ENCODE measurements around the gene TGFBRAP1. TPM values are rescaled to one million over a fixed set of nuclear protein-coding genes. Genes with fewer than 3 reads are reported as not detected.

Gene TGFBRAP1
- total and polyA plus RNA-seq, 9 of the 15 experiments (the other 6 are each of a cell fraction or from before 2014, with no cell fraction given): 3.7 to 18.0 (median 11.0) TPM

DNA sequence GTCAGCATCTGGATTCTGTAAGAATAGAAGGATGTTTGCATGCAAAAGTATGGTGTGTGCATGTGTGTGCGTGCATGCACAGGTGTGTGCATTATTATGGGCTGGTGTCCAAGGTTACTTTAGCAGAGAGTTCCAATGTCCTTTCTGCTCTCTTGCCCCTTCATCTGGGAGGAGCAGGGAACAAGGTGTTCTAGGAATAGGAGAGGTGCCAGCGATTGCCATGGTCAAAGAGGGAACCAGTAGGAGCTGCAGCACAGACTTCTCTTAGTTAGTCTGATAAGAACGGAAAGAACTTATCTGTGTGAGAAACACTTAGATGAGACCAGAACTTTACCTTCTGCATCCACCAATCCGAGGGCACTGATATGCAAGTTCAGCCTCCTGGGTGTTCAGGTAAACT lies 79.6 kb downstream of the TGFBRAP1 start:
- no peak for FAIRE-seq
- TF ChIP-seq MCM3 (IDR thresholded peaks at IDR 0.05) (no peak), CHD7 (IDR thresholded peaks at IDR 0.05; ENCODE audit: low read depth, low read length) (no peak), PTTG1 (tag; IDR thresholded peaks at IDR 0.05; ENCODE audit: low read depth) (no peak), THRB (CRISPR knock-in tag; conservative IDR thresholded peaks at IDR 0.05) (no peak), ZNF445 (CRISPR knock-in tag; IDR thresholded peaks at IDR 0.05; ENCODE audit: low read depth) (no peak), PCBP2 (IDR thresholded peaks at IDR 0.05; ENCODE audit: low read depth, low read length, poor library complexity, severe bottlenecking) (no peak), ZKSCAN3 (CRISPR knock-in tag; IDR thresholded peaks at IDR 0.05) (no peak), MEF2D (tag; conservative IDR thresholded peaks at IDR 0.05; ENCODE audit: low read depth) (no peak)

More for the DNA sequence above, 79.6 kb downstream of the TGFBRAP1 start:
- peaks cover 11 to 23% of the 10 kb centered on the region in 2 experiments; a peak in 4 of 5 replicates for H3K27me3 ChIP-seq (ENCODE audit: control insufficient read depth in 2 of 2, insufficient read depth in 2 of 2, low read length in 2 of 2)
- in situ Hi-C loops (cut with MboI) (no loop called here), intact Hi-C loops (cut with micrococcal nuclease) (no loop called here)
- no peak overlapping the region for H3K4me3 ChIP-seq
- H3K9ac ChIP-seq (ENCODE audit: insufficient read depth in 1 of 2, low read depth in 2 of 2, low read length in 2 of 2): no peak overlapping the region
- ChIA-PET POLR2A (no interaction called here), CTCF (ENCODE audit: low intra/inter-chr PET ratio) (no interaction called here)
- ATAC-seq (no peak), DNase-seq (ENCODE audit: extremely low read depth in 1 of 4, low spot score in 3 of 4) (no peak)
- WGBS (ENCODE audit: insufficient coverage, low coverage, missing lambda C conversion rate): 7% methylated on average over 4 of the region's 4 CpGs
- H3K4me2 ChIP-seq (ENCODE audit: insufficient read depth, low read length): no peak overlapping the region
- no peaks in the 10 kb centered on the region for H3K9me1 ChIP-seq (ENCODE audit: control insufficient read depth, insufficient read depth, low read length)
- no peaks in the 10 kb centered on the region for H3K36me3 ChIP-seq (ENCODE audit: control insufficient read depth, insufficient read depth, low read length)
- no peaks in the 10 kb centered on the region for H4K20me1 ChIP-seq (replicated peaks; ENCODE audit: control insufficient read depth, insufficient read depth, low read length)
- BruUV-seq (replicated peaks): no TSS peak
- H3K4me1 ChIP-seq (replicated peaks in 1 of 2; ENCODE audit: control insufficient read depth in 2 of 2, insufficient read depth in 2 of 2, low read length in 2 of 2): no peaks in the 10 kb centered on the region; a peak in 1 of 5 replicates
- H2AFZ ChIP-seq (ENCODE audit: low read depth, low read length): no peak overlapping the region
- no peaks in the 10 kb centered on the region for H3K79me2 ChIP-seq (ENCODE audit: control insufficient read depth, insufficient read depth, low read length)
- H3K27ac ChIP-seq (ENCODE audit: extremely low read depth, low read depth, low read length): no peak overlapping the region
- no peaks in the 10 kb centered on the region; the same call in 1 of the 2 replicates for H3K9me3 ChIP-seq (replicated peaks; ENCODE audit: control insufficient read depth, insufficient read depth, low read depth, low read length)
